Measurements from ENCODE around the gene CACNB1.
"Not testable (repeated sequence)": the region's sequence is repeated elsewhere in the genome, so short reads cannot be mapped to it uniquely, and the experiment has no call there.

The CACNB1 gene

DNA sequence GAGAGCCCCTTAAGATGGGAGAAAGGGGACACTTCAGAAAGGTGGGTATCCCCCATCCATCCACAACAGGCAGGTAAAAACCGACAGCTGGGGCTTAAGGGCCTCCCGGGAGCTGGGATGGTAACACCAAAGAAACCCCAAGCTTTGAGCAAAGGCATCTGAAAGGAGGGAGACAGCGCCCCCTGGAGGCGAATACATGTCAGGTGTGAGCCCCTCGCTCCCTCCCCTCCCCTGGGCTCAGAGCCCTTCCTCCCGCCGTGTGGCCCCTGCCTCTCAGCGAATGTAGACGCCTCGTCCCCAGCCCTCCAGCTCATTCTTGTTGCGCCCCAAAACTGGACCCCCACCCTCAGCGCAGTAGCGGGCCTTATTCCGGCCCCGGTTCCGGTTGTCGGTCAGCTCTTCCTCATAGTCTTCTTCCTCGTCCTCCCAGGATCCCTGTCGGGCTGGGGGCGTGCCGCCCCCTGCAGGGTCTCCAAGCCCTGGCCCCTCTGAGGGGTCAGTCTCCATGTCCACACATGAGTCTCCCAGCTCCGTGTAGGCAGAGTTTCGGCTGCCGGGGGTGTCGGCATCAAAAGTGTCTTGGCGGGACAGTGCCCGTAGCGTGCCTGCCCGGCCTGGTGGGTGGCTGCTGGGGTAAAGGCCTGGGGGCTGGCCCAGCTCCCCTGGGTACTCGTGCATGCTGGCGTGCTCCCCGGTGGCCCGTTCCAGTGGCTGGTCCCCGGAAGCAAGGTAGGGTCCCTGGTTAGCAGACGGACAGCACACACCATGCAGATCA lies 22.4 kb downstream of the CACNB1 start:
- DNase-seq (ENCODE audit: low read depth), result peak; percentile 63

DNA sequence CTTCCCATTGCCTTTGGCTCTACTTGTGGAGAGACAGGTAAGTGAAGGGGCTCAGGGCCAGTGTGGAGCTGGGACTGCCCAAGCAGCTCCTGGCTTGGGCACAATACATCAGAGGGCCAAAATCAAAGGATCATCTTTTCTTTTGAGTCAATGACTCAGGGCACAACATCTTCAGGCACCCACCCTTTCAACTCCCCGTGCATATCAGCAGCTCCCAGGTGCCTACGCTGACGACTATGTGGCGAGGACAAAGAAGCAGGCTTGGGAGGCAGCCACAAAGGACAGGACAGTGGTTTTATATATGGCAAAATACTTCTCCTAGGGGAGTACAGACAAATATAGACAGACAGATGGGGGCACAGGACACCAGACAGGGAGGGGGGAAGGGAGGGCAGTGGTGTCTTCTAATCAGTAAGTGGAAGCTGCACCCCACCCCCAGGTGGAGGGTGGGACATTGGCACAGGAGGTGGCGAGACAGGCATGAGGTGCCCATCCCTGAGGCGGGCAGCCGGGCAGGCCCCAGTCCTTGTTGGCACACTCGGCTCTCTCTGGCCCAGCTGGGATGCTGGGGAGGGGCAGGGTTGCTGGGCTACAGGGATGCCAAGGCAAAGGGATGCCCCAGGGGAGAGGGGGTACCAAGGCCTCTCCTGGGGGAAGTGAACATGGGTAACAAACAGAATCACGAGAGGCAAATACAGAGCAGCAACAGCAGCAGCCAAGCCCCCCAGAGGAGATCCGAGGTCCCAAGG lies 23.8 kb downstream of the CACNB1 start:
- DNase-seq (ENCODE audit: low read depth), result no peak

DNA sequence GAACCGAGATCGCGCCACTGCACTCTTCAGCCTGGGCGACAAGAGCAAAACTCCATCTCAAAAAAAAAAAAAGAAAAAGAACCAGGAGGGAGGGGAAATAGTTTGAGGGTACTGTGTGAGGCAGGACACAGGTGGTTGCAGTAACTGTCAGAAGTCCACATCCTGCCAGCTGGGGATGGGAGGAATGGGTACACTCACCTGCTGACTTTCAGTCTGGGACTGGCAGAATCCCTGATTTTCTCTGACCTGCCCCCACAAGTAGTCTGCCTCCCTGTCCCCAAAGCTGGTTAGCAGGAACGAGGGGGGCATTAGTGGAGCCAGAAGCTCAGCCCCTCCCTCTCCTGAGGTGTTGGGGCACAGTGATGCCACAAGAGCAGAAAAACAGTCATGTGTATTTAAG lies 24.4 kb downstream of the CACNB1 start:
- no peak for DNase-seq (ENCODE audit: low read depth)

DNA sequence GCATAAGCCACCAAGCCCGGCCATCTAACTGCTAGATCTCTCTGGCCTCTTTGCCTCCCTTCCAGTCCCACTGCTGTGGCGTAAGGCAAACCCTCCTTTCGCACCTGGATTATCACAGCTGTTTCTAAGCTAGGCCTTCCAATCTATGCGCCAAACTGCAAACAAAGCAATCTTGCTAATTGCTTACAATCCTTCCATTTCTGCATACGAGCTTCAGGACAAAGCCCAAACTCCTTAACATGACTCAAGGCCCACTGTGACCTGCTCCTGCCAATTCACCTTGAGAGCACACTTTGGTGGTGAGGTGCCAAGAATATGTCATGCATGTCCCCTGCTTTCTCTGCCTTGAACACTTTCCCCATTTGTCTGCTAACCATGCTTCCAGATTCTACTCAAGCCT lies 25.5 kb downstream of the CACNB1 start:
- no peak for DNase-seq (ENCODE audit: low read depth)

DNA sequence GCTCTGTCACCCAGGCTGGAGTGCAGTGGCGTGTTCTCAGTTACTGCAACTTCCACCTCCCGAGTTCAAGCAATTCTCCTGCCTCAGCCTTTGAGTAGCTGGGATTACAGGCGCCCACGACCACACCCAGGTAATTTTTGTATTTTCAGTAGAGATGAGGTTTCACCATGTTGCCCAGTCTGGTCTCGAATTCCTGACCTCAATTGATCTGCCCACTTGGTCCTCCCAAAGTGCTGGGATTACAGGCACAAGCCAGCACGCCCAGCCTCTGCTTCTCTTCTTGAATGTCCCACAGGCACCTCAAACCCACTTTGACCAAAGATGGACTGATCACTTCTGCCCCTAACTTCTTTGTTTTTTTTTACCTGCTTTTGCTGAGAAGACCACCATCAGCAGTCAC lies 26.9 kb downstream of the CACNB1 start:
- no peak for DNase-seq (ENCODE audit: low read depth)

DNA sequence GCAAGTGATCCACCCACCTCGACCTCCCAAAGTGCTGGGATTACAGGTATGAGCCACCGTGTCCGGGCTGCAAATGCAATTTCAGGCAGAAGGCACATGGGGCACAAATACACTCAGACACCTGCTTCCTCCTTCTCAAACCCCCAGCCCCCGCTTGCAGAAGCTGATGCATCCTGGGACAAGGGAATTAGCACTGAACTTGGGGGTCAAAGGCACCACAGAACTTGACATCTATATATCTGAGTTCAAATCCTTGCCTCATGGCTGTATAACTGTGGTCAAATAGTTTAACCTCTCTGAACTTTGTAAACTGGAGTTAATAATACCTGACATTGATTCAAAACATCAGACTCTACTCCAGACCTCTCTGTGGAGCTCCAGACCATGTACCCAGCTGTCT lies 27.4 kb downstream of the CACNB1 start:
- DNase-seq (ENCODE audit: low read depth), result no peak

DNA sequence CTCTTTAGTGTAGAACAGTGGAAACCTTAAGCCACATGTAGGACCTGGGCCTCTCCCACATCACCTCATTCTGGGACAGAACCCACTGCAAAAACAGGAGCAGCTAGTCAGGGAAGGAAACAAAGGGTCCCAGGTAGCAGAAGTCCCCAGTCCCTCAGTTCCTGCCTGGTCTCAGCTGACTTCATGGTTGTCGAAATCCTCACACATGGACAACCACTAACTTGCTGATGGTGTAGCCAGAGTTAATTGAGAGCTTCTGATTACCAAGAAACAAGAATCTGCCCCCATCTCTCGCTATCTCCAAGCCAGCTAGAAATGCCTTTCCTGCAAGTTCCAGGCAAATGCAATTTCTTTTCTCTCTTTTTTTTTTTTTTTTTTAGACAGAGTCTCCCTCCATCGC lies 28.0 kb downstream of the CACNB1 start:
- DNase-seq (ENCODE audit: low read depth), result no peak

DNA sequence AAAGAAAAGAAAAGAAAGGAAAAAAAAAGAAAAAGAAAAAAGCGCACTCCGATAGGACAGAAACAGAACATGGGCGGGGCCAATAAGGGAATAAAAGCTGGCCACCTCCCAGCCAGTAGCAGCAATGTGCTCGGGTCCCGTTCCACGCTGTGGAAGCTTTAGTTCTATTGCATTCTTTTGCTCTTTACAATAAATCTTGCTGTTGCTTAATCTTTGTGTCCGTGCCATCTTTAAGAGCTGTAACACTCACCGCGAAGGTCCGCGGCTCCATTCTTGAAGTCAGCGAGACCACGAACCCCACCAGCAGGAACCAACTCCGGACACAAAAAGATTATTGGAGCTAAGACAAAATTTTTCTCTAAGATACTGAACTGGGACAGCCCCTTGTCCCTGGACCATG lies 28.4 kb downstream of the CACNB1 start:
- no peak for DNase-seq (ENCODE audit: low read depth)

DNA sequence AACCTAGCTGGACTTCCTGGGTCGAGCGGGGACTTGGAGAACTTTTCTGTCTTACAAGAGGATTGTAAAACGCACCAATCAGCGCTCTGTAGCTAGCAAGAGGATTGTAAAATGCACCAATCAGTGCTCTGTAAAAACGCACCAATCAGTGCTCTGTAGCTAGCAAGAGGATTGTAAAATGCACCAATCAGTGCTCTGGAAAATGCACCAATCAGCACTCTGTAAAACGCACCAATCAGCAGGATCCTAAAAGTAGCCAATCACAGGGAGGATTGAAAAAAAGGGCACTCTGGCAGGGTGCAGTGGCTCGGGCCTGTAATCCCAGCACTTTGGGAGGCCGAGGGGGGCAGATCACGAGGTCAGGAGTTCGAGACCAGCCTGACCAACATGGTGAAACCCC lies 29.0 kb downstream of the CACNB1 start:
- not testable (repeated sequence) for DNase-seq (ENCODE audit: low read depth)

DNA sequence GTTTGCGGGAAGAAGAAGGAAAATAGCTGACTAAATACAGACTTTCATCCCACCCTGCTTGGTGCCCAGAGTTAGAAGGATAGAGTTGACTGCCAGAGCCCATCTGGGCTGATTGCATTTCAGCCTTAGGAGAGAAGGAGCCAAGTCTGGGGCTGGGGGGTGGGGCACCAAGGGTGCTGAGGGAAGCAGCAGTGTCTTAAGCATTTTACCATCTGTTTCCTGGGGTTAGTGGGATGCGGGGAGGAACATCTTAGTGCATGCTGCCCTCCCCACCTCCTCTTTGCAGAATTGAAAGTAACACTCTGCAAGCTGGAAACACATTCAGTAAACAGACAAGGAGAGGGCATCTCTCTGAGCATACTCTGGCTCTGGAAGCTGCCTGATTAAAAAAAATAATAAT lies 30.0 kb downstream of the CACNB1 start:
- no peak for DNase-seq (ENCODE audit: low read depth)

DNA sequence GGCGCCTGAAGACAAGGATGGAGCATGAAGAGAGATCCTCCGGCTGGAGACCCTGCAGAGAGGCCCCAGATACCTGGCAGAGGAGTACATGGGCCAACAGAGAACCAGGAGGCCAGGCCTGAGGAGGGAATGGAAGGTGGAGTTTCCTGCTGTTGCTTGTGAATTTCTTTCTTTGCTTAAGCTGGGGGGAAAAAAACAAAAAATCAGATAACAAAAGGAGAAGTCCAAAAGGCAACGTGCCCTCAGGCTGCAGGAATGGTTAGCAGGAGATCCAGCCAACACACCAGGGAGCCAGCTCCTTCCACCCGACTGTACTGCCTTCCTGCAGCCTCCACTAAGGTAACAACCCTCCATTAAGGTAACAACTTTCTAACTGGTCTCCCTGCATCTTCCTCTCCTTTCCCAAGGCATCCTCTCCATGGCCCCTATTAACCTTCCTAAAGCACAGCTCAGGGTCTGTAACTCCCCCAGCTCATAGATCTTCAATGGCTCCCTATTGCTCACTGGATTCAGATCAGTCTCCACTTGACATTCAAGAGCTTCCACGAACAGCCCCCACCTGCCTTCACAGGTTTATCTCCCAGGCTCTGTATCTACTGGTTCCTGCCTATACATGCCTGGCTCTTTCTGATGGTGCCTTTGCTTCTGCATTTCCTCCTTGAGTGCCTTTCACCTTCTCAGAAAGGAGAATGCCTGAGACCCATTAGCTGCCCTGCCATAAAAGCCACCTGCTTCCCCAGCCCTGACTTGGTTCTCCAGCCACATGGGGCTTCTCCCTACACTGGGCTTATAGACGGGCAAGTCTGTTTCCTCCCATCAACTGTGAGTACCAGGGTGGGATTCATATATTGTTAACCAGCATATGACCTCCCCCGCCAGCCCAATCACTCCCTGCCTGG lies 30.8 kb downstream of the CACNB1 start:
- no peak for DNase-seq (ENCODE audit: low read depth)

DNA sequence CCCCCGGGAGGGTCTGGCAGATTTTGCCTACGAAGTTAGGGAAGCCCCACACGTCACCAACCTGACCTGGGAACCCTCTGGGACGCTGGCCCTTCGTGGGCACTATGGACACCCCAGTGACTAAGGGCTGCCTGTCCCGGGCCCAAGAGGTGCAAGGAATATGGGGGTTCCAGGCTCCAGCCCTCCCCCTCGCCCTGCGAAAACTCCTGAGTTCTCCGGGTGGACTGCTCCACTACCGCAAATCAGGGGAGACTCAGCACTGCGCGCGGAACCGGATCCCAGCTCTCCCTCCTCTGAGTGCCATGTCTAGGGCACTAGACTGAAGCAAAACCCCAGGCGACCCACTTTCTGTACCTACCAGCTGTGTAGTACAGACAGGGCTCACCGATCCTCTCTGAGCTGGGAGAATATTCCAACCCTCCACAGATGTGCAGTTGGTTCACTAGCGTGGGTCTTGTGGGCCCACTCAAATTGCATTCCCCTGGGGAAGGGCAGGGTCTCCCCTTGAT lies 31.6 kb downstream of the CACNB1 start, which contains the start of gene ARL5C:
Gene ARL5C, minus strand, starts transcription at position 321 of the 509 bp plus-strand sequence. CDS start 401 bp downstream, outside the sequence.
- no peak for DNase-seq (ENCODE audit: low read depth)

DNA sequence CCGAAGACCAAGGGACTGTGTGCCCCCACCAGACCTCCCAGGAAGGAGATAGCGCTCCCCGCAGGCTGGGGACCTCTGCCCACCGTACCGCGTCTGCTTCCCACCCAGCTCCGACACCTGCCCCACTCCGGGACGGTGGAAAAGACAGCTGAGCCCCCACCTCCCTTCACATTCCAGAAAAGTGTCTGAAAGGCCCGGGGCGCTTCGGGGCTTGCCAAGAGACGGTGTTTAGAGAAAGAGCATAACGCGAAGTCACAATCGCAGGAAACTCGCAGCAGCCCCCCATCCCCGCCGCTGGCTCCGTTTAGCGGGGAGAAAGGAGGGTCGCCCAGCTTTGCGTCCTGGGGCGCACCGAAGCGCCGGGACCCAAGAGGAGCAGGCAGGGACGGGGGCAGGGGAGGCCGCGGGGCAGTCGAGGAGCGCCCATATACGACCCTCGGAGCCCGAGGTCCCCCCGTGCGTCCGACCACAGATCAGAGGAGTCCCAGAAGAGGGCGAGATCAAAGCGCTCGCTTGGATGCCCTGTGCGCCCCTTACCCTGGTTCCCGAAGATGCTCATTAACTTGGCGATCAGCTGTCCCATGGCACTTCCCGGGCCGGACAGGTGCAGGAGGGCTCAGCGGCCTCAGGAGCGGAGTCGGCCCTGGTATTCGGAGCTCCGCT lies 32.2 kb downstream of the CACNB1 start:
- DNase-seq (ENCODE audit: low read depth), result no peak

DNA sequence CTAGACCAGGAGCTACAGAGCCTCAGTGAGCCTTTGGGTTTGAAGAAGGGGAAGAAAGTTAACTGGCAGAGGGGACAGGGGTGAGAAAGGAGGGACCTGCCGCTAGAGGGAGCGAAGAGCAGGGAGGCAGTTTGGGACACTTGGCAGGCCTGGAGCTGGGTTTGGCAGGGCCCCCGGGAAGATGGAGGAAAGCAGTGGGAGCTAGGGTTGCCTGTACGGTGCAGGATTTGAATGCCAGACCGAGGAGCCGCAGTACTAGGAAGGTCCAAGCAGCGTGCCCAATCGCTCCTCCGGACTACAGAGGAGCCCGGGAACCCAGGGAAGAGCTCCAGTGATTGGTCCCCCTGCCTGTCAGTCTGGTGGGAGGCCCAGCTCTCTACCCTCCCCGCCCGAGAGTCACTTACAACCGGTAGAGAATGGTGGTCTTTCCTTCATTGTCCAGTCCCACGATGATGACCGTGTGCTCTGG lies 32.8 kb downstream of the CACNB1 start:
- no peak for DNase-seq (ENCODE audit: low read depth)

DNA sequence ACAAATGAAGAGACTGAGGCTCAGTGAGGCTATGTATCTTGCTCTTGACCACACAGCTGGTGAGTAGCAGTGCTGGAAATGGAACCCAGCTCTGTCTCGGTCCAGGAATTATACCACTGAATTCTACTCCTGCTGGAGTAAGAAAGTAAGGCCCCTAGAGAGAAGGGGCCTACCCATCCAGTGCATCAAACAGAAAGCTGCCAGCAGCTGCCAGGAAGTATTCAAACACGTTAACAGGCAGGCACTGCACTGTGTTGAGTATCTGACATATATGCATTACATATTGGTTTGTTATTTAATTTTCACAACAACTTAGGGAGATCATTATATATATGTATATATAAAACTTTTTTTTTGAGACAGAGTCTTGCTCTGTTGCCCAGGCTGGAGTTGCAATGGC lies 35.5 kb downstream of the CACNB1 start:
- DNase-seq (ENCODE audit: low read depth), result no peak

DNA sequence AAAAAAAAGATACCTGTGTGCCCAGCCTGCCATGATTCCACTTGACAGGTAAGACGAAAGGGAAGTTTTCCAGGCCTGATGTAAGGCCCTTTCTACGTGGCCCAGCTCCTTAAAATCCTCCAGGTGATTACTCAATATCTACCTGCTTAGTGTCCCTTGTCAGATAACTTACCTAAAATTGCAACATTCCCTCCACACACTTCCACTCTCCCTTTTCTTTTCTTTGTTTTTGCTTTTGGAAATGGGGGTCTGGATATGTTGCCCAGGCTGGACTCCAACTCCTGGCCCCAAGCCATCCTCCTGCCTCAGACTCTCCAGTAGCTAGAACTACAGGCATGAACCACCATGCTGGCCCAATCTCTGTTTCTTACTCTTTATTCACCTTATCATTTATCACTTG lies 38.8 kb downstream of the CACNB1 start:
- DNase-seq (ENCODE audit: low read depth), result no peak

DNA sequence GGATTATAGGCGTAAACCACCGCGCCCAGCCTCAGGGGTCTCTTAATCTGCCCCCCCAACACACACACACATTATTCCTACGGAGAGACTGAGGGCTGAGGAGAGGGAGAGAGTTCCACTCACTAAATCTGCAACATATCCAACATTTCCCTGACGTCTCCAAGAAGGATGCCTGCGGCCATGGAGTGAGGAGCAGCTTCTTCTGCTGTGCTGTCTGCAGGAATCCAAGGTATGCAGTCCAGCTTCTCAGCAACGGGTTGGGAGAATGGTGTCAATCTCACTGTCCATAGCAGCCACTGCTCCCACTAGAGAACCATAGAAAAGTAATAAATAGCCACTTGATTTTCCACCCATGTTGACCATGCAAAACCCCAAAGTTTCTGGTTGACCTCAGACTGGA lies 41.0 kb downstream of the CACNB1 start:
- DNase-seq (ENCODE audit: low read depth), result no peak

DNA sequence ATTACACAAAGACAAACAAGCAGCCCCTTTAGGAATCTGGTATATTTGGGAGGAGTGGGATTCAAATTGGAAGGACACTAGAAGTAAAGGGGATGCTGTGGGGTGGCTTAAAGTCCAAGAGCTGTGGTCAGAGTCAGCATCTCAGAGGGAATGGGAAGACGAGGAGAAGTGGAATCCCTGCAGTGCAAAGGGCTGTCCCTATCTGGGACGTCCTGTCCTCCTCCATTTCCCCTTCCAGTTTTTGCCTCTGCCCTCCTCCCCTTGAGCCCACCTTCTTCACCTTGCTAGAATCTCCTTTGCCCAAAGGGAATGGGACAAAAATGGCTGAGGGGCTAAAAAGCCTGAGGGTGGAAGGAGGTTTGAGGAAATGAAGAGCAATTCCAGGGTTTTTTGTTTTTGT lies 41.8 kb downstream of the CACNB1 start:
- DNase-seq (ENCODE audit: low read depth), result no peak

DNA sequence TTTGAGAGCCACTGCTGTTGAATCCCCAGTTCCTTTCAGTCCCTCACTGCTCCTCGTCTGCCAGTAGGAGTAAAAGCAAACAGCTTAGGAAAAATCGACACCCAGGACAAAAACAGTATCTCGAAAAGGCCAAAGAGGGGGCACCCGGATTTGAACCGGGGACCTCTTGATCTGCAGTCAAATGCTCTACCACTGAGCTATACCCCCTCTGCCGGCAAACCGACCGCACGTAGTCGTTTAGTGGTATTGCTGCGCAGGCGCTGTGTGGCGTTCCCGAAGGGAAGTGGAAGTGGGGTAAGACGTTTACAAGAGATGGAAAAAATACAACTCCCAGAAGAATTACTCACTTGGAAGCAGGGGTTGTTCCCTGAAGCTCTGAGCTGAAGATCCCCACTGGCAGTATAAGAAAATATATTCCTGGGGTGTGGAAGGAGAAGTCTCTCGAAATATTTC lies 43.8 kb downstream of the CACNB1 start:
- DNase-seq (ENCODE audit: low read depth), result peak; percentile 70

DNA sequence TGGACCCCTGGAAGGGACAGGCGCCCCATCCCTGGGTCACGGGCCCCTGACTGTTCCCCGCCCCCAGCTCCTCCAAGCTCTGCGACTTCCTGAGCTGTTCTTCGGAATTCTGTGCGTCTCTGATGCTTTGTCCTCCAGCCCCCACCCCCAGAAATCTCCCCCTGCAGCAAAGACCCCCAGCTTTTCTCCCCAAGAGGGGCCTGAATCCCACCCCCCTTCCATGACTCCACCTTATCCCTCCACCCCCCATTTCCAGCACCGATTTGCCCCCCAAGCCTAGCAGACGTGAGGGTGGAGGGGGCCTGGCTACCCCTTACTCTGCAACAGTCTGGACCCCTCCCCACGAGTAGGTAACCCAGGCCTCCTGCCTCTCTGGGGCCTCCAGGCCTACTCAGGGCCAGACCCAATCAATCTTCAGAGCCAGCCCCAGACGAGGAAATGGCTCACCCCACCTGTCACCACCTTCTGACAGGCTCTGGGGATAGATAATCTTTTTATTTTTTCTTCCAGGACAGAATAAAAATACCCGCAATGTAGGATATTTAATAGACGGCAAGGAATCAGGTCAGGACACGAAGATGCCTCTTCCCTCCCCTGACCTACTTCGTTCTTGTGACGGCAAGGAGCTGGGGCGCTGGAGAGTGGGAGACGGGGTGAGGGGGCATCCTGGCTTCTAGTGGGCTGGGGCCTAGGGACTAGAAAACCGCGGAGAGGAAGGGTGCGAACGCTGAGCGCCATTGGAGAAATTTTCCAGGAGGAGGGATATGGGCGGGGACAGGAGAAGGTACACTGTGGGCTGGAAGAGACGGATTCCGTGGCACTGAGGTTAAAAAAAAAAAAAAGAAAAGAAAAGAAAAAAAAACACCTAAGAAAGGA lies 45.3 kb downstream of the CACNB1 start:
- no peak for DNase-seq (ENCODE audit: low read depth)
